Stimulated activated CD4-positive, alpha-beta T cell treated with anti-CD3 and anti-CD28 coated beads, TNF-alpha, amount 100 ng/mL, for 1 hour (primary cell): Measurements from ENCODE around the gene GNRH2.
"Not testable (repeated sequence)": the region's sequence is repeated elsewhere in the genome, so short reads cannot be mapped to it uniquely, and the experiment has no call there.

Source experiments
- DNase-seq, 3 donors: peaks; one replicate each; pipeline ENCODE4 v3.0.0-alpha.2; 2020; ENCODE audit warnings: low read depth in 3 of 3, low spot score in 1 of 3

GNRH2 gene

GRCh38 chr20:3043322-3043721, at the start of gene GNRH2:
GNRH2 (plus strand) TSS chr20:3043622; CDS start chr20:3044415, 793 bp downstream.
- no peak for DNase-seq

- DNase-seq, result no peak
Measured at GRCh38 chr20:2995796-2996195, 47.6 kb upstream of the GNRH2 start.

- no peak for DNase-seq
Measured at GRCh38 chr20:2998728-2999127, 44.7 kb upstream of the GNRH2 start.

- no peak for DNase-seq
Measured at GRCh38 chr20:3000852-3001523, 42.4 kb upstream of the GNRH2 start.

- DNase-seq, result no peak
Measured at GRCh38 chr20:3003416-3003815, 40.0 kb upstream of the GNRH2 start.

GRCh38 chr20:3010985-3011723, 32.3 kb upstream of the GNRH2 start:
- DNase-seq, result no peak

- DNase-seq, result no peak
Measured at GRCh38 chr20:3011752-3012151, 31.7 kb upstream of the GNRH2 start.

- DNase-seq, result no peak
Measured at GRCh38 chr20:3013771-3014170, 29.7 kb upstream of the GNRH2 start.

- DNase-seq, result no peak
Measured at GRCh38 chr20:3014179-3014578, 29.2 kb upstream of the GNRH2 start.

GRCh38 chr20:3014662-3015061, 28.8 kb upstream of the GNRH2 start:
- no peak for DNase-seq

- not testable (repeated sequence) for DNase-seq
Measured at GRCh38 chr20:3015302-3015701, 28.1 kb upstream of the GNRH2 start.

GRCh38 chr20:3021327-3021726, 22.1 kb upstream of the GNRH2 start:
- no peak for DNase-seq

GRCh38 chr20:3021777-3022176, 21.6 kb upstream of the GNRH2 start:
- no peak for DNase-seq

- not testable (repeated sequence) for DNase-seq
Measured at GRCh38 chr20:3022559-3023490, 20.6 kb upstream of the GNRH2 start.

GRCh38 chr20:3027987-3028386, 15.4 kb upstream of the GNRH2 start:
- no peak for DNase-seq

- DNase-seq, result no peak
Measured at GRCh38 chr20:3031524-3032147, 11.8 kb upstream of the GNRH2 start.

GRCh38 chr20:3032624-3033023, 10.8 kb upstream of the GNRH2 start:
- no peak for DNase-seq

- DNase-seq, result no peak
Measured at GRCh38 chr20:3037654-3038053, 5.8 kb upstream of the GNRH2 start.

GRCh38 chr20:3038454-3038853, 5.0 kb upstream of the GNRH2 start:
- no peak for DNase-seq

- DNase-seq, result no peak
Measured at GRCh38 chr20:3039426-3039825, 4.0 kb upstream of the GNRH2 start.

GRCh38 chr20:3040086-3040485, 3.3 kb upstream of the GNRH2 start:
- no peak for DNase-seq
